Measurements from ENCODE around the gene SHISA5. TPM values are rescaled to one million over a fixed set of nuclear protein-coding genes. Genes with fewer than 3 reads are reported as not detected.

The SHISA5 gene
- total RNA-seq, 1 experiment from 2014 or later: 226 TPM

- Mint-ChIP-seq H3K9me3 (ENCODE audit: unreplicated experiment) (no peaks in the 10 kb centered on the region), H3K4me3 (ENCODE audit: unreplicated experiment) (no peak overlapping the region), H3K27ac (ENCODE audit: unreplicated experiment) (peak overlapping the region; percentile 12), H3K4me1 (ENCODE audit: low read depth, unreplicated experiment) (peaks cover 13% of the 10 kb centered on the region), H3K36me3 (ENCODE audit: insufficient read depth, unreplicated experiment) (peaks cover 5% of the 10 kb centered on the region), H3K27me3 (ENCODE audit: insufficient read depth, unreplicated experiment) (no peaks in the 10 kb centered on the region)
- no peak for DNase-seq
- H3K27me3 ChIP-seq (replicated peaks; ENCODE audit: control insufficient read depth, insufficient read depth, low read length): no peaks in the 10 kb centered on the region
- H3K36me3 ChIP-seq (ENCODE audit: control insufficient read depth, insufficient read depth, low read length): no peaks in the 10 kb centered on the region
- intact Hi-C loops (cut with micrococcal nuclease; ENCODE audit: unreplicated experiment): no loop called here
- H3K4me1 ChIP-seq: peaks cover 12% of the 10 kb centered on the region; the same call in 1 of the 2 replicates
- no peaks in the 10 kb centered on the region for H3K9me3 ChIP-seq
- CTCF ChIA-PET: no interaction called here
- no peak overlapping the region for H3K4me3 ChIP-seq (ENCODE audit: low read depth, low read length)
- BruUV-seq (replicated peaks): no TSS peak
- POLR2A ChIA-PET: no interaction called here
- no peak for TF ChIP-seq CTCF (IDR thresholded peaks at IDR 0.05; ENCODE audit: insufficient read depth in 1 of 2, low read depth in 1 of 2, low read length in 1 of 2, severe bottlenecking in 1 of 2, unreplicated experiment in 1 of 2)
Observed at GRCh38 chr3:48478626-48479555, 25.1 kb downstream of the SHISA5 start.

- no peaks in the 10 kb centered on the region for H3K27me3 Mint-ChIP-seq (ENCODE audit: insufficient read depth, unreplicated experiment)
- BruUV-seq (replicated peaks): no TSS peak
- ChIA-PET CTCF (no interaction called here), POLR2A (no interaction called here)
- no peaks in the 10 kb centered on the region for H3K27me3 ChIP-seq (replicated peaks; ENCODE audit: control insufficient read depth, insufficient read depth, low read length)
- H3K27ac Mint-ChIP-seq (ENCODE audit: unreplicated experiment): peak overlapping the region; percentile 16
- peaks cover 13% of the 10 kb centered on the region for H3K36me3 Mint-ChIP-seq (ENCODE audit: insufficient read depth, unreplicated experiment)
- no peaks in the 10 kb centered on the region for H3K9me3 ChIP-seq
- peaks cover 17% of the 10 kb centered on the region; the same call in 1 of the 2 replicates for H3K4me1 ChIP-seq
- H3K9me3 Mint-ChIP-seq (ENCODE audit: unreplicated experiment): no peaks in the 10 kb centered on the region
- H3K4me3 Mint-ChIP-seq (ENCODE audit: unreplicated experiment): no peak overlapping the region
- H3K4me1 Mint-ChIP-seq (ENCODE audit: low read depth, unreplicated experiment): peaks cover 13% of the 10 kb centered on the region
- no peak overlapping the region for H3K4me3 ChIP-seq (ENCODE audit: low read depth, low read length)
- DNase-seq: no peak
- TF ChIP-seq CTCF (IDR thresholded peaks at IDR 0.05; ENCODE audit: insufficient read depth in 1 of 2, low read depth in 1 of 2, low read length in 1 of 2, severe bottlenecking in 1 of 2, unreplicated experiment in 1 of 2): no peak
- intact Hi-C loops (cut with micrococcal nuclease; ENCODE audit: unreplicated experiment): no loop called here
- no peaks in the 10 kb centered on the region for H3K36me3 ChIP-seq (ENCODE audit: control insufficient read depth, insufficient read depth, low read length)
Observed at GRCh38 chr3:48477959-48478520, 25.9 kb downstream of the SHISA5 start.

DNA sequence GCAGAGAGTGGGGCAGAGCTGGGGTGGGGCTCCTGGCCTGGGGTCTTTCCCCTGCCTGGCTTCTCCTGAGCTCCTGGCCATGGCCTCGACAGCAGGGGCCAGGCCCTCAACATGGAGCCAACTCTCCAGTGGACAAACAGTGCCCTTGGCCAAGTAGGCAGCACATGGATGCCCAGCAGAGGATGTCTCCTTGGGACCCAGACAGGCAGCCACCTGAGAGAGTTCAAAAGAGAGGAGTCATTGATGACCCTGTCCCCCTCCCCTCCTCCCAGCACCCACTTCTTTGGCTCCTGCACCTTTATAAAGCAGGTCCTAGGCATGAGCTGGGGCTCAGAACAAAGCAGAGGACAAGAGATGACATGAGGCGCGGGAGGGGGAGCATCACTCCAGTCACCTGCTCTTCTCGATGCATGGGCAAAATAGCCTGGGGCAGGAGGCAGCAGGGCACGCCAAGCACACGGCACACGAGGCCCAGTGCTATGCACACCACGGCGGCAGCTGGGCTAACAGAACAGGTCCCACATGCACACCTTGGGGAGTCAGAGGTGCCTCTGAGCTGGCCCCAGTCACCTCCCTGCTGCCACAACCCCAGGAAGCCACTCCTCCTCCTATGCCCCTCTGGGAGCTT is 27.4 kb downstream of the SHISA5 start:
- no peak overlapping the region for H3K27ac Mint-ChIP-seq (ENCODE audit: unreplicated experiment)
- H3K36me3 Mint-ChIP-seq (ENCODE audit: insufficient read depth, unreplicated experiment): peaks cover 18% of the 10 kb centered on the region
- H3K9me3 ChIP-seq: no peaks in the 10 kb centered on the region
- no peak overlapping the region for H3K4me3 Mint-ChIP-seq (ENCODE audit: unreplicated experiment)
- ChIA-PET CTCF (interaction anchor here (0.7 to 1.2 kb wide), 2 partner anchors 40 to 42 kb away, joined by 3 read pairs; no protein-coding TSS in a partner anchor), POLR2A (no interaction called here)
- no peak for TF ChIP-seq CTCF (IDR thresholded peaks at IDR 0.05; ENCODE audit: insufficient read depth in 1 of 2, low read depth in 1 of 2, low read length in 1 of 2, severe bottlenecking in 1 of 2, unreplicated experiment in 1 of 2)
- BruUV-seq (replicated peaks): no TSS peak
- H3K9me3 Mint-ChIP-seq (ENCODE audit: unreplicated experiment): no peaks in the 10 kb centered on the region
- no peaks in the 10 kb centered on the region for H3K27me3 Mint-ChIP-seq (ENCODE audit: insufficient read depth, unreplicated experiment)
- DNase-seq: no peak
- H3K4me3 ChIP-seq (ENCODE audit: low read depth, low read length): no peak overlapping the region
- no peaks in the 10 kb centered on the region for H3K36me3 ChIP-seq (ENCODE audit: control insufficient read depth, insufficient read depth, low read length)
- H3K27me3 ChIP-seq (replicated peaks; ENCODE audit: control insufficient read depth, insufficient read depth, low read length): no peaks in the 10 kb centered on the region
- peaks cover 13% of the 10 kb centered on the region for H3K4me1 Mint-ChIP-seq (ENCODE audit: low read depth, unreplicated experiment)
- intact Hi-C loops (cut with micrococcal nuclease; ENCODE audit: unreplicated experiment): no loop called here
- H3K4me1 ChIP-seq: peaks cover 17% of the 10 kb centered on the region; the same call in 1 of the 2 replicates
